Ammon's horn (tissue), 1 donor: ENCODE results near the gene LYSMD4.

Source experiments
- DNase-seq: peaks from one replicate; pipeline ENCODE4 v3.0.0-alpha.2; 2016; ENCODE audit warnings: low spot score

Gene LYSMD4

DNA sequence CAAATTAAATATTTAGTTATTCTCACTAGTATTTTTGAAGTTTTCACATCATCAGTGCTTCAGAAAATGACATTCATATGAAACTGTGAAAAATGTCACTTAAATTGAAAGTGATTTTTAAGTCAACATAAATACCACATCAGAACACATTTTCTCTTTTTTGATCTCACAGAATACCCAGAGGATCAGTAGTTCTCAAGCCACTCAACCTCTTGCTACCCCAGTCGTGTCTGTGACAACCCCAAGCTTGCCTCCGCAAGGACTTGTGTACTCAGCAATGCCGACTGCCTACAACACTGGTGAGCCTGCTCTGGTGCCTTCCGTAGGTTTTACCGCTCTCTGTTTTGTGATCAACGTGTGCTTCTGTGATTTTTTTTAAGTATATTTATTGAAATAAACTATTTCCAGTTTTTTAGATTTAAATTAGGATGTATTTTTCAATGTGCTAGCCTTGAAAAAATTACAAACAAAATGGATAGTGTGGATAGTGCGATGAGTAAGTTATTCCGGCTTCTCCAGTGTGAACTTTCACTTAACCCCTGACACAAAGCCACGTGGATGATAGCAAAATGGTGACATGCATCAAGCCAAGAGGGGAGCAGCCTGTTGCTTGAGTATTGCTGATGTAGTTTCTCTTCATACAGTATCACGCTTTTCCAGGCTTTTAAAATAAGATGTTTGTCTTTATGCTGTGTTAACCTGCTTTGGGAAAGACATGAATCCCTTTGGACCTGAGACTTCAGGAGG, 26.5 kb downstream of the LYSMD4 start:
- no peak for DNase-seq

DNA sequence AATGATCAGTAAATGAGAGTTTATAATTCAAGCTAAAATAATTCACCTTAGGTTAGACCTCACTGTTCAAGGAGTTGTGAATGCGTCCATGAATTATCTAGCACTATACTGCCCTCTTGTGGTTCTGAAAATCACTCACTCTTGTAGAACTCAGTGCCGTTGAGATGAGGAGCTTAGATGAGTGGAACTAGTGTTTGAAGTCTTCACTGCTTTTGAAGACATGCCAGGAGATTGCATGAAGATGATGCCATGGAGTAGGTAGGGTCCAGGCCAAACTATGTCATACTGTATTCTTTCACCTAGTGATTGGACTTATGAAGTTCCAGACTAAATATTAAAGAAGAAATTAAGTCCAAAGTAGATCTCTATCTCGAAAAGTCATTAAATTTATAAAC, 28.8 kb downstream of the LYSMD4 start:
- DNase-seq, result peak; percentile 92

DNA sequence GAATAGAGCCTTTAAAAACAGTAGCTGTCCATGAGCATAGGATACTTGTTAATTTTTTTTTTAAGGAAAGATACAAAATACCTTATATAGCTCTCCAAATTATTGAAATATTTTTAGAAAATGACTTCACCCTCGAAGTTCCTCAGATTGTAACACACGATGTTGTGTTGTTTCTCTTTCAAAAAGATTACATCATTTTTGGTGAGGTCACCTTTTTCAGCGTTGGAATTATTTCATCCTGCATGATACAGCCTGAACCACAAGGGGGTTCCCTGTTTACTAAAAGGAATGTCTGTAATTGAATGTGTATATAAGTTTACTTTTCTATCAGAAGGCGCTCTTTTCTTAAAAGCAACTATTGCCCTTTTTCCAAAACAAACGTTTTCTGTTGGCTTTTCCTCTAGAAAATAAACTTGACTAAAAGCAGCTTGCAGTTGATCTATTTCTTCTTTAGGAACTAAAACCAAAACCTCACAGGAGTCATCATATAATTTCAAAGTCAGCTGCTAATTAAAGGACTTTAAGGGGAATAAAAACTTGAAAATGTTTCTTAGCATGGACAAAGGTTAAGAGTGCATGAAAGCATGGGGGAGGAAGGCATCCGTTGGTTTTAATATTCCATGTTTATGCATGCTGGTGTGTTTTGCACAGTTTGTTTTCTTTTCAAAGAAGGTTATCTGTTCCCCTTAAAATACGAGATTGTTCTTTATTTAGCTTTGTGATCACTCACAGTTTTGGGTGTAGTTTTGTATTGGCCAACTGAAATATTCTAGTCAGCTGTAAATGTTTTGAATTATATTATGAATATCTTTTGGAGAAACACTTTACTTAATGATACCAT, 29.4 kb downstream of the LYSMD4 start:
- DNase-seq, result peak; percentile 44

DNA sequence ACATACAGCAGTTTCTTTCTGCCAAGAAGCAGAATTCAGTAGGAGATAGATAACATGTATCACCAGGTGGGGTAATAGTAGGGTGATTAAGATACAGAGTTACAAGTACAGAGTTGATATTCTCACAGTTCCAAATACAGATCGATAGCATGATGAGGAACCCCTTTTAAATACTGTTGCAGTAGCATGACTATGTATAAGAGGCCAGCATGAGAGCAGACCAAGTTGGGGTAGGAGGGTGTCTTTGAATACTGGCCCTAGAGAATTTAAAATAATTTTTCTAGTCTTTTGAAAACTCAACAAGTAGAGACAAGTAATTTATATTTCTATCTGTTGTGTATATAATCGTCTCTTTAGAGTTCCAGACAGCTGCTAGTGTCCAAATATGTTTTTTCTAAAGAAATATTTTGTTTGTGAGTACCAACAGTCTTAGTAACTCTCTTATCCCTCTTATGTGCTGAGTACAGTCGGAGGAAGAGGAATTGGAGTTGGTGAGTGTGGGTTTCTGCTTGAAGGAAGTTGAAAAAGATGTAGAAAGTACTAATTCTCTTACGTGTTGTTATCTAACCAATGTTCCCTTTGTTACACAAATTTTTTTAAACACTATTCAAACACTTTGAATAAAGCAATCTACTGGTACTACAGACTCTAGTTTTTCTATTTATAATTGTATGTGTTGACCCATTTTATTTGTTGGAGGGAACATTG, 30.2 kb downstream of the LYSMD4 start:
- no peak for DNase-seq

DNA sequence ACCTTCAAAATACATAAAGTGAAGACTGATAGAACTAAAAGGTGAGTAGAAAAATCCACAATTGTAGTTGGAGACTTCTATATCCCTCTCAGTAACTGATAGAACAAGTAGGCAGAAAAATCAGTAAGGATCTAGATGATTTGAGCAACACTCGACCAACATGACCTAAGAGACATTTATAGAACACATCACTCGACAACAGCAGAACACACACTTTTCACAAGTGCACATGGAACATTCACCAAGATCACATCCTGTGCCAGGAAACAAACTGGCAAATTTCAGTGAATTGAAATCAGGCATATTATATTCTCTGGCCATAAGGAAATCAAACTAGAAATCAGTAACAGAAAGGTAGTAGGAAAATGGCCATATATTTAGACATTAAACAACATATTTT, 37.1 kb downstream of the LYSMD4 start:
- DNase-seq, result no peak

DNA sequence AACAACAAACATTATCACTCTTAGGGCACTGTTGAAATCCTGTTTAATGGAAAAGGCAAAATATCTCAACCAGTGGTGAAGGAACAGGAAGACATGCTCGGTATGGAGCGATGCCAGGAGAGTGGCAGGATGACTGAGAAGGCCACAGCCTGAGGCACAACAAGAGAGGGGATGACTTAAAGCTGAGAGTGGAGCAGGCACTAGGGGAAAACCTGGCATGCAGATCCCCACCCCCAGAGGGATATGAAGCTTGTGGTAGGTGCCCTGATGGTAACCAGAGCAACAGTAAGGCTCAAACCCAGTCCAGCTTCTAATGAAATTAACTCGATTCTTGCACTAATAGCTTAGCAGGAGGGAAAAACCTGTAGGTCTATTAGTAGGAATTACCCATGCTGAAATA, 40.4 kb downstream of the LYSMD4 start:
- no peak for DNase-seq

DNA sequence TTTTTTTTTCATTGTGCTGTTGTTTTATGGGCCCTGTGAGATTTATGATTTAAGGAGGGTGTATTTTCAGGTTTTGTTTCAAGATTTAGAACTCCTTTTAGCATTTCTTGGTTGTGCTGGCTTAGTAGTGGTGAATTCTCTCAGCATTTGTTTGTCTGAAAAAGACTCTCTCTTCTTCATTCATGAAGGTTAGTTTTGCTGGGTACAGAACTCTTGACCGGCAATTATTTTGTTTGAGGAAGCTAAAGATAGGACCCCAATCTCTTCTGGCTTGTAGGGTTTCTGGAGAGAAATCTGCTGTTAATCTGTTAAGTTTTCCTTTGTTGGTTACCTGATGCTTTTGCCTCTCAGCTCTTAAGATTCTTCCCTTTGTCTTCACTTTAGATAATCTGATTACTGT, 46.9 kb downstream of the LYSMD4 start:
- DNase-seq, result no peak

DNA sequence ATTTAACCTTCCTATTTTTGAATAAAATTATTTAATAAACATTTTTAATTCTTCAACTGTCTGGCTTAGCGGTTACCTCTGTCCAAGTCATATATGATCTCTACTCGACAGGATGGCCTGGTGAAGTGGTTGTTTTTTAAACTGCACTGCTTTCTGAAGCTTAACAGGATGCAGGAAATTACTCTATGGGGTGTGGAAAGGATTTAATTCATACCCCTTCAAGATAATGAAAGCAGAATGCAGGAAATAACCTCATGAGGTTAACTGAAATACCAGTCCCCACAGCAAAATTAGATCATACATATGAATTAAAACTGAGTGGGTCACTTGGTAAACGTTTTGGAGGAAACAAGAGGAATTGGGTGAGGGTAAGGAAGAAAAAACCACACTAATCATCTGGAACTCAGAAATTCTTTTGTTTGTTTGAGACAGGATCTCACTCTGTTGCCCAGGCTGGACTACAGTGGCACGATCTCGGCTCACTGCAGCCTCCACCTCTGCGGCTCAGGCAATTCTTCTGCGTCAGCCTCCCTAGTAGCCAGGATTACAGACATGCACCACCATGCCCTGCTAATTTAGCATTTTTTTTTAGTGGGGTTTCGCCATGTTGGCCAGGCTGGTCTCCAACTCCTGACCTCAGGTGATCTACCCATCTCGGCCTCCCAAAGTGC, 50.1 kb downstream of the LYSMD4 start:
- DNase-seq, result no peak

DNA sequence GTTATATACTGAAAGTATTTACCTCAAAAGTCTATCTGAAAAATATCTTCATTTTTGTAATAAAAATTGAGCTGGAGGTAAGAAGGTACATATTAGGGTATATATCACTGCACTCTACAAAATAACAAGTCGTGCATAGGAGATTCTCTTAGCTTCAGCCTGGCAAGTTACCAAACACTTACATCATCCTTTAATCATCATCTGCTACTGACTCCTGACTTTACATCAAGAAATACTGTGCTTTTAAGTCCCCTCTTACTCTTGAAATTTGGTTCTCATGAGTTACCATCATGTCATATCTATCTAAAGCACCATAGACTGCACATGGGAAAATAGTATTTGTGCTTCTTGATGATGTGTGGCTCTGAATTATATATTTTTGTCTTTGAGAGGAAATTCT, 50.8 kb downstream of the LYSMD4 start:
- peak; percentile 23 for DNase-seq

DNA sequence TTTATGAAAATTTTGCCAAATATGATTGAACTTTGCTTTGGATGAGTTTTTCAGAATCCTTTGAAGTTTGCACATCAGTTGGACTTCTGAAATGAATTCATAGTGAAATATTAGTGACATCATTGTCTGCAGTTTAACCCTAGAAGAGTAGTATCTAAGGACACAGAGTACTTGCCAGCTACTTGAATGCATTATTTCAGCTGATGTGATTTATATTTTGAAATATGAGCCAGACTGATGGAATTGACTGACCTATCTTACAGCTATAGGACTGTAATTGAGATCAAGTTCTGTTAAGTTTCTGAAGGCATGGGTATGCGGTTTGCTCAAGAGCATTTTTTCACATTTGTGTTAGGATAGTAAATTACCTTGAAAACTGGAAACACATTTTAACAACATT, 51.2 kb downstream of the LYSMD4 start:
- DNase-seq, result no peak

DNA sequence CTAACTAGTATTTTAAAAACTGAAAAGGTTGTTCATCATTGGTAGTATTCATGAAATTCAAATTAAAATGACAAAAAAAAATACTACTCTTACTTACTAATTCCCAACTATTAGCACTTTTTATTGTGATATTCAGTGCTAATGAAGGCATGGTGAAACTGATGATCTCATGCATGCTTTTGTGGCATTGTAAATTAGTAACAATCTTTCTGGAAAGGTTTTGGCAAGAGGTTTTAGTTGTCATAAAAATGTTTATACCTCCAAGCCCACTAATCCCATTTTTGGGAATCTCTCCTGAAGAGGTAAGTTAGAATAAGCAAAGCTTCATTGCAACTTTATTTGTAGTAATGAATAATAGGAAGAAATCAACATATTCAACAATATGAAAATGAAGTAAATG, 53.0 kb downstream of the LYSMD4 start:
- no peak for DNase-seq

DNA sequence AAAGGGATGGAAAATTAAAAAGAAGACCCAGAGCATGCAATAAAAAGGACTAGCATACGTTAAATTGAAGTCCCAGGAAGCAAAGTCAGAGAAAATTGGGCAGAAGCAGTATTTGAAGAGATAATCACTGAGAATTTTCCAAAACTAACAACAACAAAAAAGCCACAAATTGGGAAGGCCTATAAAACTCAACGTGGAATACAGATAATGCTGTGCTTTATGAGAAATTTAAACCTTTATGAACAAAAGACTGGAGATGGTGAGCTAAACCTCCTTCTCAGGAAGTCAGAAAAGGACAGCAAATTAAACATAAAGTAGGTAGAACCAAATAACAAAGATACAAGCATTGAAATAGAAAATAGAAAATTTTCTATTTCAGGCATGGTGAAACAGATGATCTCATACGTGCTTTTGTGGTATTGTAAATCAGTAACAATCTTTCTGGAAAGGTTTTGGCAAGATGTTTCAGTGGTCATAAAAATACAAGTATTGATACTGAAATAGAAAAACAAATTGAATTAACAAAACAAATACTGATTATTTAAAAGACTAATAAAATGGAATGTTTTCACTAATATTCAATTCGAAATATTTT, 55.6 kb downstream of the LYSMD4 start:
- no peak for DNase-seq
